B cell (primary cell): ENCODE measurements around the gene NCAPH2. TPM values are rescaled to one million over a fixed set of nuclear protein-coding genes. Genes with fewer than 3 reads are reported as not detected.

Experiments used
- ATAC-seq: fragments of 200-7000 bp; cut with Tn5 transposase; one replicate; pipeline ENCODE4 v1.10.0; 2021; ENCODE audit warnings: low read depth, mild to moderate bottlenecking, moderate number of reproducible peaks, moderate library complexity
- CTCF ChIA-PET: fragments of 350-600 bp; sonication (Branson Sonifier 250); formaldehyde crosslinking; loops from one replicate; lab custom pipeline; 2021; ENCODE audit warnings: antibody characterized with exemption, inconsistent platforms; lab: Charles Lee
- POLR2A ChIA-PET: fragments of 350-600 bp; sonication (Branson Sonifier 250); formaldehyde crosslinking; loops from one replicate; lab custom pipeline; 2021; ENCODE audit warnings: antibody characterized with exemption; lab: Charles Lee
- DNase-seq: peaks from one replicate; pipeline ENCODE4 v3.0.0; 2013
- H2AFZ ChIP-seq: 2 replicates; pipeline ENCODE4 v1.6.1; 2012; ENCODE audit warnings: mild to moderate bottlenecking, low read depth, low read length; ENCODE audit not compliant: insufficient read depth, poor library complexity, severe bottlenecking
- H3K27ac ChIP-seq, 2 donors: 1 replicate in 1 of 2; 2 replicates in 1 of 2; pipeline ENCODE4 v1.5.1; 2012 to 2013; ENCODE audit warnings: low read length in 2 of 2, mild to moderate bottlenecking in 2 of 2, moderate library complexity in 1 of 2
- H3K27me3 ChIP-seq, 4 experiments: fragments of 200-600 bp in 1 of 4; sonication (generic) in 1 of 4; replicated peaks in 1 of 4; 1 replicate in 2 of 4; 2 replicates in 2 of 4; pipeline versions ENCODE4 v1.6.1 to v1.7.0; 2013 to 2016; ENCODE audit warnings: low read length in 3 of 4, mild to moderate bottlenecking in 2 of 4, mixed read lengths in 1 of 4, moderate library complexity in 1 of 4; ENCODE audit not compliant: insufficient read depth in 4 of 4, control insufficient read depth in 3 of 4; ENCODE audit errors: control extremely low read depth in 1 of 4
- H3K36me3 ChIP-seq, 2 experiments: replicated peaks in 1 of 2; 1 replicate in 1 of 2; 2 replicates in 1 of 2; pipeline versions ENCODE4 v1.6.1 to v1.7.1; 2013; ENCODE audit warnings: low read length in 1 of 2; ENCODE audit not compliant: insufficient read depth in 2 of 2, control insufficient read depth in 1 of 2; ENCODE audit errors: control extremely low read depth in 1 of 2, extremely low read depth in 1 of 2
- H3K4me1 ChIP-seq, 2 donors: fragments of 200-600 bp in 1 of 2; sonication (generic) in 1 of 2; 1 replicate in 1 of 2; 2 replicates in 1 of 2; pipeline versions ENCODE4 v1.5.1 to v1.6.1; 2013 to 2017; ENCODE audit warnings: low read length in 2 of 2; ENCODE audit not compliant: control insufficient read depth in 2 of 2, insufficient read depth in 2 of 2
- H3K4me2 ChIP-seq: replicated peaks from 2 replicates; pipeline ENCODE3; 2012; ENCODE audit warnings: mild to moderate bottlenecking, low read depth, low read length; ENCODE audit not compliant: poor library complexity, severe bottlenecking
- H3K4me3 ChIP-seq, 5 experiments: fragments of 200-600 bp in 1 of 5; sonication (generic) in 1 of 5; 1 replicate in 3 of 5; 2 replicates in 2 of 5; pipeline versions ENCODE4 v1.5.1 to v1.7.0; 2011 to 2016; ENCODE audit warnings: low read length in 4 of 5, mild to moderate bottlenecking in 4 of 5, low read depth in 2 of 5, control low read depth in 1 of 5, moderate library complexity in 1 of 5; ENCODE audit not compliant: insufficient read depth in 1 of 5; ENCODE audit errors: control extremely low read depth in 1 of 5, extremely low read depth in 1 of 5
- H3K79me2 ChIP-seq: fragments of 200-600 bp; sonication (generic); one replicate; pipeline ENCODE4 v1.6.0; 2016; ENCODE audit warnings: low read length; ENCODE audit not compliant: control insufficient read depth, insufficient read depth
- H3K9ac ChIP-seq: fragments of 200-600 bp; sonication (generic); 2 replicates; pipeline ENCODE4 v1.6.1; 2017; ENCODE audit warnings: mild to moderate bottlenecking, low read length, moderate library complexity
- H3K9me3 ChIP-seq, 3 donors: one replicate each; pipeline versions ENCODE4 v1.6.1 to v1.7.1; 2013; ENCODE audit warnings: low read length in 2 of 3; ENCODE audit not compliant: control insufficient read depth in 2 of 3, insufficient read depth in 1 of 3; ENCODE audit errors: control extremely low read depth in 1 of 3
- H4K20me1 ChIP-seq: 2 replicates; pipeline ENCODE4 v1.6.0; 2012; ENCODE audit warnings: mild to moderate bottlenecking, low read length; ENCODE audit not compliant: insufficient read depth, control insufficient read depth, poor library complexity, severe bottlenecking
- H3K27ac Mint-ChIP-seq: one replicate; pipeline ENCODE4 v1.8.0; 2021; ENCODE audit warnings: mixed read lengths
- H3K27me3 Mint-ChIP-seq: one replicate; pipeline ENCODE4 v1.8.0; 2021; ENCODE audit warnings: mixed read lengths
- H3K4me1 Mint-ChIP-seq: one replicate; pipeline ENCODE4 v1.8.0; 2021; ENCODE audit warnings: mixed read lengths
- H3K4me3 Mint-ChIP-seq: one replicate; pipeline ENCODE4 v1.8.0; 2021; ENCODE audit warnings: mixed read lengths
- H3K9me3 Mint-ChIP-seq: one replicate; pipeline ENCODE4 v1.8.0; 2022; ENCODE audit warnings: mixed read lengths; ENCODE audit not compliant: insufficient read depth
- EZH2 ChIP-seq: IDR thresholded peaks from 2 replicates; pipeline ENCODE4 v1.6.1; 2012; ENCODE audit warnings: borderline replicate concordance, low read depth, mild to moderate bottlenecking, moderate library complexity, low read length; ENCODE audit not compliant: insufficient read depth, poor library complexity, severe bottlenecking
- WGBS: methylation state at CpG from one replicate; pipeline ENCODE4 v1.1.5; 2013; ENCODE audit warnings: missing lambda C conversion rate; ENCODE audit not compliant: insufficient coverage; 5-methylcytosine and 5-hydroxymethylcytosine counted together
- intact Hi-C: fragments of 100-400 bp; cut with micrococcal nuclease; formaldehyde crosslinking; loops from one replicate; pipeline ENCODE4 v1.10.0; 2022
- polyA plus RNA-seq: library from polyadenylated mRNA; depleted of rRNA; stranded (reverse); fragments of >200 nt; gene quantifications from 2 replicates; pipeline ENCODE4 v1.2.3, GENCODE V29; 2012
- total RNA-seq, 2 donors: library from RNA; stranded (reverse); fragments of 120-200 nt in 1 of 2; gene quantifications; 1 replicate in 1 of 2; 2 replicates in 1 of 2; pipeline versions ENCODE4 v1.2.3 to v1.2.4, GENCODE V29; 2013 to 2022
- TF ChIP-seq, protein P1 (sequence below): fragments of 200-600 bp; IDR thresholded peaks from one replicate; pipeline ENCODE4 v1.8.0; 2022; ENCODE audit warnings: antibody characterized with exemption, mild to moderate bottlenecking

NCAPH2 gene
- total and polyA plus RNA-seq, 2 donors (not counting 1 experiment from before 2014, with no cell fraction given) = 47.1 to 76.9 TPM

DNA sequence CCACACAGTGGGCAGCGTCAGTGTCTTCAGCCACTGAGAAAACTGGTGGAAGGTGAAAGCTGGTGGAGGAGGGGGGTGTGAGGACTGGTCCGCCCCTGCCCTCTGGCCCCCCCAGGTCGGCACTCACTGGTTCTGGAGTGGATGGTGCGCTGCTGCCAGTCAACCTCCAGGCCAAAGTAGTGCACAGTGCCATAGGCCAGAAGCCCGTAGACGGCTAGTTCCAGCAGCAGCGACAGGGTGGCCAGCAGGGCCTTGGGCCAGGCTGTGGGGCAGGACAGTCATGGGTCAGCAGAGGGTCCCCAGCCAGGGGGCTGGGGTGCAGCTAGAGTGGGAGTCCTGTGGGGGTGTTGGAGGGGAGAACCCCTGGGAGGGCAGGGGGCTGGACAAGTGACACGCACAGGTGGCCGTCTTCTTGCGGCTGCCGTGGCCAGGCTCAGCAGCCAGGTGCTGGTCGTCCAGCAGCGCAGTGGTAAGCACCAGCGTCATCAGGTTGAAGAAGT, 2.7 kb upstream of the NCAPH2 start:
- TF ChIP-seq, protein P1, sequence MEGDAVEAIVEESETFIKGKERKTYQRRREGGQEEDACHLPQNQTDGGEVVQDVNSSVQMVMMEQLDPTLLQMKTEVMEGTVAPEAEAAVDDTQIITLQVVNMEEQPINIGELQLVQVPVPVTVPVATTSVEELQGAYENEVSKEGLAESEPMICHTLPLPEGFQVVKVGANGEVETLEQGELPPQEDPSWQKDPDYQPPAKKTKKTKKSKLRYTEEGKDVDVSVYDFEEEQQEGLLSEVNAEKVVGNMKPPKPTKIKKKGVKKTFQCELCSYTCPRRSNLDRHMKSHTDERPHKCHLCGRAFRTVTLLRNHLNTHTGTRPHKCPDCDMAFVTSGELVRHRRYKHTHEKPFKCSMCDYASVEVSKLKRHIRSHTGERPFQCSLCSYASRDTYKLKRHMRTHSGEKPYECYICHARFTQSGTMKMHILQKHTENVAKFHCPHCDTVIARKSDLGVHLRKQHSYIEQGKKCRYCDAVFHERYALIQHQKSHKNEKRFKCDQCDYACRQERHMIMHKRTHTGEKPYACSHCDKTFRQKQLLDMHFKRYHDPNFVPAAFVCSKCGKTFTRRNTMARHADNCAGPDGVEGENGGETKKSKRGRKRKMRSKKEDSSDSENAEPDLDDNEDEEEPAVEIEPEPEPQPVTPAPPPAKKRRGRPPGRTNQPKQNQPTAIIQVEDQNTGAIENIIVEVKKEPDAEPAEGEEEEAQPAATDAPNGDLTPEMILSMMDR = no peak
- TF ChIP-seq EZH2 = no peak
- H3K9me3 ChIP-seq = no peaks in the 10 kb centered on the region
- H3K4me2 ChIP-seq = no peak overlapping the region
- Mint-ChIP-seq H3K9me3 (no peaks in the 10 kb centered on the region), H3K27me3 (no peaks in the 10 kb centered on the region), H3K27ac (peak overlapping the region; percentile 32), H3K4me1 (peaks cover 27% of the 10 kb centered on the region), H3K4me3 (no peak overlapping the region)
- intact Hi-C loops = loop anchor here (5.0 kb wide), 1 partner anchor 163 kb away; the partner anchor contains the start of gene PPP6R2
- ATAC-seq = no peak
- H3K4me1 ChIP-seq = peaks cover 19 to 29% of the 10 kb centered on the region in 2 donors
- H3K9ac ChIP-seq = no peak overlapping the region
- H3K27me3 ChIP-seq = no peaks in the 10 kb centered on the region
- H3K36me3 ChIP-seq = peaks cover 0 to 32% of the 10 kb centered on the region in 2 experiments
- no peak overlapping the region for H2AFZ ChIP-seq
- peak; percentile 22 for DNase-seq
- peaks cover 30% of the 10 kb centered on the region for H4K20me1 ChIP-seq
- CTCF ChIA-PET = interaction anchor here (0.9 to 5.8 kb wide), 2 partner anchors 20 to 79 kb away, joined by 5 to 71 read pairs; partner anchors contain the start of gene SCO2
- peaks cover 43% of the 10 kb centered on the region for H3K79me2 ChIP-seq
- no peak overlapping the region for H3K27ac ChIP-seq
- POLR2A ChIA-PET = no interaction called here
- no peak overlapping the region for H3K4me3 ChIP-seq
- WGBS = 97% methylated on average over 10 of the region's 14 CpGs
